ENCODE results near the gene UVSSA. TPM values are rescaled to one million over a fixed set of nuclear protein-coding genes. Genes with fewer than 3 reads are reported as not detected.

Gene UVSSA
- total RNA-seq, 1 experiment from 2014 or later = 40.4 TPM

DNA sequence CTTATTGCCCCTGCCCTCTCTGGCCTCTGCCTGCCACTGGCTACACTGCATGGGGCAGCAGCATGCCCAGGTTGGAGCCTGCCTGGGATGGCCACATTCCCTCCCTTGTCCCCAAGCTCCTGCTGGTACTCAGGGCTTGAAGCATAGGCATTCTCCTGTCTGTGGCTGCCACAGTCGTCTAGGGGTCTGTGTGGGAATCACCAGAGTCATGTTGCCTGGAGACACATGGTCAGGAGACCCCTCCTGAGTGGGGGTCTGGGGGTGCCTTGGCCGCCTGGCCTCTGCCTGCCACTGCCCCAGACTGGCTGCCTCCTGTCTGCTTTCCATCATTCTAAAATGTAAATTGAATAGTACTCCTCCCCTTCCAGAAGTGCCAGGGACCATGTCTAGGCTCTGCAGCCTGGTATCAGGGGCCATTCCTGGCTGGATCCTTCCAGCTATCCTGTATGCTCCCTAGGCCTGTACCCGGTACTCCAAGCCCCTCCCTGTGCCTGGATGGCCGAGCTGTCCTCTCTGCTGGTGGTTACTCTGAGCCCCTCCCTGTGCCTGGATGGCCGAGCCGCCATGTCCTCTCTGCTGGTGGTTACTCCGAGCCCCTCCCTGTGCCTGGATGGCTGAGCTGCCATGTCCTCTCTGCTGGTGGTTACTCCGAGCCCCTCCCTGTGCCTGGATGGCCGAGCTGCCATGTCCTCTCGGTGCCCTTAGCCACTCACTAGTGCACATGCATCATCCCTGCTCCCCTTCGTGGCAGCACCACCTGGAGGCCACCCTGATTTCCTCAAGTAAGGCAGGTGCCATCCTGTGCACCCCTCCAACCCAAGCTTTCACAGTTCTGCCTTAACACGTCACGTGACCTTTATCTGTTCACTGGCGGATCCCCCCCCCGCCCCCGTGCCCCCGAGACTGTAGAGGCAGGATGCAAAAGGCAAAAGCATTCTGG is 64.7 kb downstream of the UVSSA start (continued):
- TF ChIP-seq ZNF232 (CRISPR knock-in tag; IDR thresholded peaks at IDR 0.05) (no peak), NR3C1 (CRISPR knock-in tag; conservative IDR thresholded peaks at IDR 0.05; ENCODE audit: low read depth) (no peak), NFATC4 (CRISPR knock-in tag; IDR thresholded peaks at IDR 0.05) (no peak), FOXJ3 (CRISPR knock-in tag; IDR thresholded peaks at IDR 0.05; ENCODE audit: borderline replicate concordance) (no peak), NFE2L1 (CRISPR knock-in tag; IDR thresholded peaks at IDR 0.05) (no peak), FOXP1 (CRISPR knock-in tag; IDR thresholded peaks at IDR 0.05; ENCODE audit: borderline replicate concordance) (no peak)
- TF ChIP-seq, protein P1, sequence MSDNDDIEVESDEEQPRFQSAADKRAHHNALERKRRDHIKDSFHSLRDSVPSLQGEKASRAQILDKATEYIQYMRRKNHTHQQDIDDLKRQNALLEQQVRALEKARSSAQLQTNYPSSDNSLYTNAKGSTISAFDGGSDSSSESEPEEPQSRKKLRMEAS (CRISPR knock-in tag; IDR thresholded peaks at IDR 0.05) = no peak

DNA sequence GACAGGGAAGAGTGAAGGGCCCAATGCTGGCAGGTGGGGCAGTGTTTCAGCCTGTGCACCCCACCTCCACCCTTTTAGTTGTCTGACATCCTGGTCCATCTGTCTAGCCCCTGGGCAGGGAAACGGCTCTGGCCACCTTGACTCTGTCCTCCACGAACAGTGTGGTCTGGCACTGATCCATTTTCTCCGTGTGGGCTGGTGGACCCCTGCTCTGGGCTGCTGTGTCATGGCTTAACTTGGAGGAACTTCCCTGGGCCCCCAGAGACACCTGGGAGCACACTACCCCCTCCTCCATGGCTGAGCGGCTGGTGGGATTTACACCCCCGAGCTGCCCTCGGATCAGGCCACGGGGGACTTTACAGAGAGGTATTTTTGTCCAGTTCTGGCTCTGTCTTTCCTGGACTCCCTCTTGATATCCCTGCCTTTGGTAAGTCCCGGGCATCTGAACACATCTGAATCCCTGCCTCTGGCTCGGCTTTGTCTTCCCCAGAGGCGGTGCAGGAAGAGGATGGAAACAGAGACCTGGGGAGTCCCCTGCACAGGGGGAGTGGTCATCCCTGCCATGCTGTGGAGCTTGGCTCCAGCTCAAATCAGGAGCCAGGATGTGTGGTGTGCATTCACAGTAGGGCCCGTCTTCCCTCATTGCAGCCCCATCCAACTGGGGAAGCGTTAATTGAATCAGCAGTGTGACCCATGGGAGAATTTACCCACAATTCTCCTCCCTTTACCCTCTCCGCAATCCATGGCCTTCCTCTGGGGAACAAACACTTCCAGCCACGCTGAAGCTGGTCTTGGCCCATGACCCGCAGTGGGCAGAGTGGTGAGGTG is 65.6 kb downstream of the UVSSA start:
- DNase-seq (ENCODE audit: low spot score) (no peak), ATAC-seq (no peak)
- CTCF ChIA-PET = interaction anchor here (1.1 to 2.1 kb wide), 3 partner anchors 38 to 100 kb away, joined by 3 to 11 read pairs (median 4); no protein-coding TSS in a partner anchor
- TF ChIP-seq EMX1 (CRISPR knock-in tag; IDR thresholded peaks at IDR 0.05) (no peak), MYBL2 (CRISPR knock-in tag; IDR thresholded peaks at IDR 0.05) (no peak), JAZF1 (CRISPR knock-in tag; IDR thresholded peaks at IDR 0.05) (no peak), FOXJ3 (CRISPR knock-in tag; IDR thresholded peaks at IDR 0.05; ENCODE audit: borderline replicate concordance) (no peak), ZNF263 (CRISPR knock-in tag; IDR thresholded peaks at IDR 0.05; ENCODE audit: low read depth) (no peak), NFATC4 (CRISPR knock-in tag; IDR thresholded peaks at IDR 0.05) (no peak), IRF2 (CRISPR knock-in tag; IDR thresholded peaks at IDR 0.05; ENCODE audit: borderline replicate concordance, low read depth) (no peak), ZNF138 (CRISPR knock-in tag; conservative IDR thresholded peaks at IDR 0.05) (no peak), SMAD4 (CRISPR knock-in tag; IDR thresholded peaks at IDR 0.05) (no peak), ZNF671 (CRISPR knock-in tag; IDR thresholded peaks at IDR 0.05) (no peak), GABPB1 (CRISPR knock-in tag; IDR thresholded peaks at IDR 0.05) (no peak), ZBTB21 (CRISPR knock-in tag; IDR thresholded peaks at IDR 0.05; ENCODE audit: borderline replicate concordance) (no peak), ZNF121 (CRISPR knock-in tag; IDR thresholded peaks at IDR 0.05) (no peak), FOXP1 (CRISPR knock-in tag; IDR thresholded peaks at IDR 0.05; ENCODE audit: borderline replicate concordance) (no peak)
- TF ChIP-seq, protein P2, sequence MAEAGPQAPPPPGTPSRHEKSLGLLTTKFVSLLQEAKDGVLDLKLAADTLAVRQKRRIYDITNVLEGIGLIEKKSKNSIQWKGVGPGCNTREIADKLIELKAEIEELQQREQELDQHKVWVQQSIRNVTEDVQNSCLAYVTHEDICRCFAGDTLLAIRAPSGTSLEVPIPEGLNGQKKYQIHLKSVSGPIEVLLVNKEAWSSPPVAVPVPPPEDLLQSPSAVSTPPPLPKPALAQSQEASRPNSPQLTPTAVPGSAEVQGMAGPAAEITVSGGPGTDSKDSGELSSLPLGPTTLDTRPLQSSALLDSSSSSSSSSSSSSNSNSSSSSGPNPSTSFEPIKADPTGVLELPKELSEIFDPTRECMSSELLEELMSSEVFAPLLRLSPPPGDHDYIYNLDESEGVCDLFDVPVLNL (CRISPR knock-in tag; IDR thresholded peaks at IDR 0.05; ENCODE audit: borderline replicate concordance, low read depth) = no peak
- TF ChIP-seq, protein P3, sequence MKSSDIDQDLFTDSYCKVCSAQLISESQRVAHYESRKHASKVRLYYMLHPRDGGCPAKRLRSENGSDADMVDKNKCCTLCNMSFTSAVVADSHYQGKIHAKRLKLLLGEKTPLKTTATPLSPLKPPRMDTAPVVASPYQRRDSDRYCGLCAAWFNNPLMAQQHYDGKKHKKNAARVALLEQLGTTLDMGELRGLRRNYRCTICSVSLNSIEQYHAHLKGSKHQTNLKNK (CRISPR knock-in tag; IDR thresholded peaks at IDR 0.05) = no peak
- TF ChIP-seq, protein P4, sequence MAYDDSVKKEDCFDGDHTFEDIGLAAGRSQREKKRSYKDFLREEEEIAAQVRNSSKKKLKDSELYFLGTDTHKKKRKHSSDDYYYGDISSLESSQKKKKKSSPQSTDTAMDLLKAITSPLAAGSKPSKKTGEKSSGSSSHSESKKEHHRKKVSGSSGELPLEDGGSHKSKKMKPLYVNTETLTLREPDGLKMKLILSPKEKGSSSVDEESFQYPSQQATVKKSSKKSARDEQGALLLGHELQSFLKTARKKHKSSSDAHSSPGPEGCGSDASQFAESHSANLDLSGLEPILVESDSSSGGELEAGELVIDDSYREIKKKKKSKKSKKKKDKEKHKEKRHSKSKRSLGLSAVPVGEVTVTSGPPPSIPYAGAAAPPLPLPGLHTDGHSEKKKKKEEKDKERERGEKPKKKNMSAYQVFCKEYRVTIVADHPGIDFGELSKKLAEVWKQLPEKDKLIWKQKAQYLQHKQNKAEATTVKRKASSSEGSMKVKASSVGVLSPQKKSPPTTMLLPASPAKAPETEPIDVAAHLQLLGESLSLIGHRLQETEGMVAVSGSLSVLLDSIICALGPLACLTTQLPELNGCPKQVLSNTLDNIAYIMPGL (CRISPR knock-in tag; IDR thresholded peaks at IDR 0.05) = no peak
- TF ChIP-seq, protein P5, sequence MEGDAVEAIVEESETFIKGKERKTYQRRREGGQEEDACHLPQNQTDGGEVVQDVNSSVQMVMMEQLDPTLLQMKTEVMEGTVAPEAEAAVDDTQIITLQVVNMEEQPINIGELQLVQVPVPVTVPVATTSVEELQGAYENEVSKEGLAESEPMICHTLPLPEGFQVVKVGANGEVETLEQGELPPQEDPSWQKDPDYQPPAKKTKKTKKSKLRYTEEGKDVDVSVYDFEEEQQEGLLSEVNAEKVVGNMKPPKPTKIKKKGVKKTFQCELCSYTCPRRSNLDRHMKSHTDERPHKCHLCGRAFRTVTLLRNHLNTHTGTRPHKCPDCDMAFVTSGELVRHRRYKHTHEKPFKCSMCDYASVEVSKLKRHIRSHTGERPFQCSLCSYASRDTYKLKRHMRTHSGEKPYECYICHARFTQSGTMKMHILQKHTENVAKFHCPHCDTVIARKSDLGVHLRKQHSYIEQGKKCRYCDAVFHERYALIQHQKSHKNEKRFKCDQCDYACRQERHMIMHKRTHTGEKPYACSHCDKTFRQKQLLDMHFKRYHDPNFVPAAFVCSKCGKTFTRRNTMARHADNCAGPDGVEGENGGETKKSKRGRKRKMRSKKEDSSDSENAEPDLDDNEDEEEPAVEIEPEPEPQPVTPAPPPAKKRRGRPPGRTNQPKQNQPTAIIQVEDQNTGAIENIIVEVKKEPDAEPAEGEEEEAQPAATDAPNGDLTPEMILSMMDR (IDR thresholded peaks at IDR 0.05) = no peak
- TF ChIP-seq, protein P1 (CRISPR knock-in tag; IDR thresholded peaks at IDR 0.05) = no peak
- H3K36me3 Mint-ChIP-seq = no peaks in the 10 kb centered on the region
- POLR2A ChIA-PET = no interaction called here
- peaks cover 57% of the 10 kb centered on the region for H3K27me3 Mint-ChIP-seq (ENCODE audit: low read depth)
- H3K4me3 Mint-ChIP-seq = no peak overlapping the region
- H3K4me1 Mint-ChIP-seq = peaks cover 7% of the 10 kb centered on the region
- no peak overlapping the region for H3K27ac Mint-ChIP-seq
- no peaks in the 10 kb centered on the region for H3K9me3 Mint-ChIP-seq
